ENCODE measurements around the gene RAB11FIP3. TPM values are rescaled to one million over a fixed set of nuclear protein-coding genes. Genes with fewer than 3 reads are reported as not detected.

Gene RAB11FIP3
- total and polyA plus RNA-seq, 2 of the 13 experiments (the other 11 are each of a cell fraction or from before 2014, with no cell fraction given), result 34.3 to 57.6 TPM

GRCh38 chr16:536746-537145 is 111.3 kb downstream of the RAB11FIP3 start:
- Histone ChIP-seq H2AFZ (ENCODE audit: low read length) (no peak overlapping the region), H3K36me3 (replicated peaks in 1 of 2; ENCODE audit: control insufficient read depth in 1 of 2, insufficient read depth in 2 of 2, low read length in 2 of 2) (peaks cover 13 to 19% of the 10 kb centered on the region in 2 experiments; a peak in 4 of 5 replicates), H3K9ac (ENCODE audit: insufficient read depth, low read depth, low read length) (no peak overlapping the region), H3K9me3 (ENCODE audit: low read length) (no peaks in the 10 kb centered on the region), H4K20me1 (ENCODE audit: insufficient read depth, low read length) (peaks cover 5% of the 10 kb centered on the region; the same call in 1 of the 2 replicates), H3K4me2 (ENCODE audit: low read depth, low read length) (no peak overlapping the region), H3K27ac (ENCODE audit: extremely low read length, insufficient read depth, low read length) (no peak overlapping the region), H3K79me2 (ENCODE audit: insufficient read depth, low read length) (peaks cover 62% of the 10 kb centered on the region), H3K4me3 (replicated peaks in 1 of 3; ENCODE audit: insufficient read depth in 1 of 3, low read depth in 2 of 3, low read length in 3 of 3) (no peak overlapping the region), H3K4me1 (ENCODE audit: insufficient read depth, low read length) (peaks cover 38% of the 10 kb centered on the region), H3K27me3 (ENCODE audit: control insufficient read depth in 1 of 2, insufficient read depth in 2 of 2, low read length in 2 of 2) (no peaks in the 10 kb centered on the region)
- no peak for FAIRE-seq
- BruUV-seq (replicated peaks), result no TSS peak
- TF ChIP-seq YY1 (IDR thresholded peaks at IDR 0.05; ENCODE audit: insufficient read depth, insufficient replicate concordance, low read depth, low read length), result no peak
- no peak for TF ChIP-seq HNF1A (IDR thresholded peaks at IDR 0.05; ENCODE audit: low read depth)
- no peak for TF ChIP-seq HNF1A (CRISPR knock-in tag; IDR thresholded peaks at IDR 0.05; ENCODE audit: borderline replicate concordance)
- TF ChIP-seq ZNF468 (CRISPR knock-in tag; IDR thresholded peaks at IDR 0.05), result no peak
- no peak for TF ChIP-seq ZNF761 (CRISPR knock-in tag; conservative IDR thresholded peaks at IDR 0.05)
- no peak for TF ChIP-seq ZNF605 (CRISPR knock-in tag; IDR thresholded peaks at IDR 0.05)
- no peak for TF ChIP-seq ZUFSP (CRISPR knock-in tag; IDR thresholded peaks at IDR 0.05; ENCODE audit: borderline replicate concordance)
- no peak for TF ChIP-seq HNRNPL (IDR thresholded peaks at IDR 0.05; ENCODE audit: low read depth, low read length)
- TF ChIP-seq WIZ (CRISPR knock-in tag; IDR thresholded peaks at IDR 0.05), result no peak
- no peak for TF ChIP-seq ZNF451 (CRISPR knock-in tag; IDR thresholded peaks at IDR 0.05)
- no peak for TF ChIP-seq ZNF547 (CRISPR knock-in tag; IDR thresholded peaks at IDR 0.05)
- no peak for TF ChIP-seq SMARCC2 (IDR thresholded peaks at IDR 0.05)
- 93% methylated on average over 7 of the region's 17 CpGs for WGBS (ENCODE audit: low lambda C conversion rate)
- no peak for ATAC-seq
- ChIA-PET CTCF (ENCODE audit: low intra/inter-chr PET ratio, low total read pairs) (no interaction called here), POLR2A (interaction anchor here (1.3 kb wide), 1 partner anchor 184 kb away, joined by 3 read pairs; the partner anchor contains the start of gene ANTKMT)
- in situ Hi-C loops (cut with HindIII; ENCODE audit: extremely low pct_ligation_motif_present, low pct_unique_long_range_greater_than_20kb) (no loop called here), intact Hi-C loops (cut with micrococcal nuclease; ENCODE audit: unreplicated experiment) (no loop called here)
- no peak for DNase-seq (ENCODE audit: low spot score)
